HG03060 (cell line): ENCODE measurements around the gene ZFYVE16.
"Not testable (repeated sequence)": the region's sequence is repeated elsewhere in the genome, so short reads cannot be mapped to it uniquely, and the experiment has no call there.

ENCODE experiments used
- ATAC-seq: cut with Tn5 transposase; IDR thresholded peaks from one replicate; pipeline ENCODE4 v1.9.1; 2021; ENCODE audit warnings: low read depth, moderate number of reproducible peaks; ENCODE audit not compliant: unreplicated experiment

The ZFYVE16 gene

GRCh38 chr5:80483636-80484232, 75.9 kb downstream of the ZFYVE16 start:
- no peak for ATAC-seq

- no peak for ATAC-seq
These were observed 79.6 kb downstream of the ZFYVE16 start for GRCh38 chr5:80487444-80487828.

- no peak for ATAC-seq
These were observed 80.2 kb downstream of the ZFYVE16 start, which contains the start of gene FAM151B for GRCh38 chr5:80487829-80488721. FAM151B (plus strand) TSS chr5:80488100; CDS start chr5:80488124, 24 bp downstream.

GRCh38 chr5:80491296-80491695, 83.4 kb downstream of the ZFYVE16 start:
- ATAC-seq: no peak

GRCh38 chr5:80492741-80493140, 84.9 kb downstream of the ZFYVE16 start:
- ATAC-seq: no peak

GRCh38 chr5:80493443-80493842, 85.6 kb downstream of the ZFYVE16 start:
- not testable (repeated sequence) for ATAC-seq

GRCh38 chr5:80495891-80496290, 88.0 kb downstream of the ZFYVE16 start:
- no peak for ATAC-seq

GRCh38 chr5:80502800-80503199, 94.9 kb downstream of the ZFYVE16 start:
- no peak for ATAC-seq

- ATAC-seq: no peak
These were observed 95.8 kb downstream of the ZFYVE16 start for GRCh38 chr5:80503641-80504040.

- ATAC-seq: no peak
These were observed 97.0 kb downstream of the ZFYVE16 start for GRCh38 chr5:80504833-80505232.

- ATAC-seq: no peak
These were observed 99.8 kb downstream of the ZFYVE16 start for GRCh38 chr5:80507663-80508062.

GRCh38 chr5:80508844-80509243, 101.0 kb downstream of the ZFYVE16 start:
- no peak for ATAC-seq

- no peak for ATAC-seq
These were observed 101.5 kb downstream of the ZFYVE16 start for GRCh38 chr5:80509362-80509761.

- no peak for ATAC-seq
These were observed 109.0 kb downstream of the ZFYVE16 start for GRCh38 chr5:80516826-80517225.
